Fibroblast of skin of right biceps (primary cell): ENCODE data around the gene CADM1.

ENCODE experiments used
- DNase-seq: peaks from one replicate; pipeline ENCODE4 v3.0.0-alpha.2; 2013

Gene CADM1

GRCh38 chr11:115226556-115226955 lies 277.7 kb downstream of the CADM1 start:
- DNase-seq: peak; percentile 95

GRCh38 chr11:115224551-115224950 lies 279.7 kb downstream of the CADM1 start:
- no peak for DNase-seq

- DNase-seq: no peak
Observed at GRCh38 chr11:115222863-115223530, 281.2 kb downstream of the CADM1 start.

- peak; percentile 88 for DNase-seq
Observed at GRCh38 chr11:115222218-115222862, 281.9 kb downstream of the CADM1 start.

GRCh38 chr11:115221461-115222069 lies 282.6 kb downstream of the CADM1 start:
- DNase-seq: no peak

- no peak for DNase-seq
Observed at GRCh38 chr11:115220911-115221310, 283.3 kb downstream of the CADM1 start.

- no peak for DNase-seq
Observed at GRCh38 chr11:115220423-115220822, 283.8 kb downstream of the CADM1 start.

GRCh38 chr11:115219376-115219775 lies 284.8 kb downstream of the CADM1 start:
- DNase-seq: no peak

- DNase-seq: no peak
Observed at GRCh38 chr11:115217726-115218311, 286.4 kb downstream of the CADM1 start.

- no peak for DNase-seq
Observed at GRCh38 chr11:115215694-115216617, 288.3 kb downstream of the CADM1 start.

GRCh38 chr11:115214644-115215234 lies 289.5 kb downstream of the CADM1 start:
- DNase-seq: no peak

GRCh38 chr11:115213007-115213406 lies 291.2 kb downstream of the CADM1 start:
- no peak for DNase-seq

GRCh38 chr11:115208808-115209259 lies 295.4 kb downstream of the CADM1 start:
- no peak for DNase-seq

- DNase-seq: no peak
Observed at GRCh38 chr11:115207916-115208315, 296.3 kb downstream of the CADM1 start.

- DNase-seq: no peak
Observed at GRCh38 chr11:115207166-115207591, 297.0 kb downstream of the CADM1 start.

GRCh38 chr11:115206365-115207022 lies 297.7 kb downstream of the CADM1 start:
- DNase-seq: no peak

- peak; percentile 4 for DNase-seq
Observed at GRCh38 chr11:115202900-115203552, 301.2 kb downstream of the CADM1 start.

- DNase-seq: no peak
Observed at GRCh38 chr11:115202074-115202473, 302.1 kb downstream of the CADM1 start.

GRCh38 chr11:115201111-115201792 lies 303.0 kb downstream of the CADM1 start:
- DNase-seq: peak; percentile 98

- DNase-seq: peak; percentile 87
Observed at GRCh38 chr11:115199481-115200069, 304.6 kb downstream of the CADM1 start.
